Measurements from ENCODE around the gene MRPL48.
A peak's percentile ranks its signal among the peaks of the same experiment; 100 is the strongest.
"Not testable (repeated sequence)": the region's sequence is repeated elsewhere in the genome, so short reads cannot be mapped to it uniquely, and the experiment has no call there.

MRPL48 gene

GRCh38 chr11:73781303-73781702, 6.4 kb upstream of the MRPL48 start:
- DNase-seq, result no peak

GRCh38 chr11:73783483-73784020, 4.1 kb upstream of the MRPL48 start:
- DNase-seq, result no peak

- no peak for DNase-seq
Observed at GRCh38 chr11:73784080-73784634, 3.5 kb upstream of the MRPL48 start.

GRCh38 chr11:73784734-73785133, 2.9 kb upstream of the MRPL48 start:
- DNase-seq, result no peak

GRCh38 chr11:73785467-73785866, 2.2 kb upstream of the MRPL48 start:
- not testable (repeated sequence) for DNase-seq

GRCh38 chr11:73787051-73787642, 527 bp upstream of the MRPL48 start:
- no peak for DNase-seq

GRCh38 chr11:73789279-73789670, 1.6 kb downstream of the MRPL48 start:
- DNase-seq, result no peak

GRCh38 chr11:73792584-73792983, 4.9 kb downstream of the MRPL48 start:
- no peak for DNase-seq

GRCh38 chr11:73795925-73796632, 8.4 kb downstream of the MRPL48 start:
- DNase-seq, result no peak

- DNase-seq, result peak; percentile 40
Observed at GRCh38 chr11:73797457-73797856, 9.8 kb downstream of the MRPL48 start.

GRCh38 chr11:73800276-73800806, 12.7 kb downstream of the MRPL48 start:
- no peak for DNase-seq

- DNase-seq, result no peak
Observed at GRCh38 chr11:73801136-73801535, 13.5 kb downstream of the MRPL48 start.

- DNase-seq, result no peak
Observed at GRCh38 chr11:73804712-73805111, 17.0 kb downstream of the MRPL48 start.

- no peak for DNase-seq
Observed at GRCh38 chr11:73808052-73808451, 20.4 kb downstream of the MRPL48 start.

GRCh38 chr11:73810637-73811036, 23.0 kb downstream of the MRPL48 start:
- DNase-seq, result no peak

- no peak for DNase-seq
Observed at GRCh38 chr11:73812234-73812633, 24.6 kb downstream of the MRPL48 start.

GRCh38 chr11:73814812-73815211, 27.1 kb downstream of the MRPL48 start:
- DNase-seq, result no peak

- DNase-seq, result peak; percentile 40
Observed at GRCh38 chr11:73818846-73819245, 31.2 kb downstream of the MRPL48 start.

GRCh38 chr11:73830261-73830660, 42.6 kb downstream of the MRPL48 start:
- no peak for DNase-seq

- DNase-seq, result no peak
Observed at GRCh38 chr11:73833067-73833466, 45.4 kb downstream of the MRPL48 start.

- DNase-seq, result no peak
Observed at GRCh38 chr11:73838443-73839122, 50.9 kb downstream of the MRPL48 start.

GRCh38 chr11:73839123-73839457, 51.4 kb downstream of the MRPL48 start:
- DNase-seq, result no peak

- DNase-seq, result no peak
Observed at GRCh38 chr11:73851046-73851764, 63.5 kb downstream of the MRPL48 start.

All from COR-L47 (cell line).